Right lobe of liver (tissue), 6 donors: Measurements from ENCODE around the gene CDH4. TPM values are rescaled to one million over a fixed set of nuclear protein-coding genes. Genes with fewer than 3 reads are reported as not detected.

Experiments
- ATAC-seq, 4 donors: fragments of 200-7000 bp; cut with Tn5 transposase; one replicate each; pipeline ENCODE4 v1.9.1; 2020; ENCODE audit warnings: mild to moderate bottlenecking in 4 of 4, moderate library complexity in 4 of 4
- DNase-seq, 3 donors: peaks; one replicate each; pipeline ENCODE4 v3.0.0-alpha.2; 2020
- H3K27ac ChIP-seq, 3 donors: fragments of 200-600 bp; one replicate each; pipeline ENCODE4 v1.8.0; 2022
- H3K27me3 ChIP-seq, 2 donors: fragments of 200-600 bp; one replicate each; pipeline ENCODE4 v1.8.0; 2022
- H3K36me3 ChIP-seq, 4 donors: fragments of 200-600 bp; sonication (generic) in 1 of 4; one replicate each; pipeline versions ENCODE4 v1.5.1 to v1.8.0; 2017 to 2022; ENCODE audit warnings: control low read depth in 1 of 4
- H3K4me1 ChIP-seq, 4 donors: fragments of 200-600 bp; sonication (generic) in 1 of 4; one replicate each; pipeline versions ENCODE4 v1.5.1 to v1.8.0; 2017 to 2022; ENCODE audit warnings: control low read depth in 1 of 4
- H3K4me3 ChIP-seq, 3 donors: fragments of 200-600 bp; one replicate each; pipeline ENCODE4 v1.8.0; 2022
- H3K9me3 ChIP-seq, 4 donors: fragments of 200-600 bp; sonication (generic) in 1 of 4; one replicate each; pipeline versions ENCODE4 v1.5.1 to v1.8.0; 2017 to 2022; ENCODE audit warnings: control low read depth in 1 of 4
- CTCF ChIP-seq, 4 donors: fragments of 200-600 bp in 3 of 4; fragments of 450-650 bp in 1 of 4; IDR thresholded peaks; one replicate each; pipeline versions ENCODE4 v1.5.1 to v1.8.0; 2016 to 2022; ENCODE audit warnings: antibody characterized with exemption in 4 of 4, mild to moderate bottlenecking in 2 of 4
- POLR2A ChIP-seq: fragments of 450-650 bp; IDR thresholded peaks from one replicate; pipeline ENCODE4 v1.6.1; 2017; ENCODE audit warnings: antibody characterized with exemption, mild to moderate bottlenecking
- WGBS: methylation state at CpG from one replicate; pipeline ENCODE4 v1.1.6; 2018; ENCODE audit warnings: low coverage, low lambda C conversion rate; ENCODE audit not compliant: insufficient coverage; ENCODE audit errors: missing lambda C conversion rate; 5-methylcytosine and 5-hydroxymethylcytosine counted together
- intact Hi-C, 2 donors: fragments of 100-400 bp; cut with DNase I; formaldehyde crosslinking; loops; one replicate each; pipeline versions ENCODE4 v1.11.2 to v1.14.1; 2022
- total RNA-seq, 6 experiments: library from RNA; depleted of rRNA in 2 of 6; stranded (reverse); fragments of >200 nt in 2 of 6; fragmentation: NEBNext Ultra II Directional in 3 of 6; extraction: Animal tissue kit (Norgen Biotek cat#: 25700) in 3 of 6; gene quantifications; one replicate each; pipeline versions ENCODE4 v1.1.0 to v1.2.4, GENCODE V29; 2016 to 2023
- donor health status: DM: no; HTN: yes; CAD: no.
- donor health status: DM: no; HTN: no; CAD: no.
- donor health status: DM: no; HTN: no; CAD: no.
- donor health status: DM: no; HTN: yes; CAD: no.
- donor health status: DM: no; HTN: yes; CAD: no.

The CDH4 gene
- total RNA-seq, 6 experiments from 2014 or later = 0.02 to 0.14 (median 0.09) TPM; not detected in 3

- 57% methylated on average over 6 of the region's 8 CpGs for WGBS
- H3K27ac ChIP-seq = no peak overlapping the region
- DNase-seq (peak in 1 of 3 donors; percentile 20), ATAC-seq (no peak)
- H3K4me1 ChIP-seq = no peaks in the 10 kb centered on the region
- TF ChIP-seq CTCF (IDR thresholded peaks at IDR 0.05) (no peak), POLR2A (no peak)
- no peaks in the 10 kb centered on the region for H3K9me3 ChIP-seq
- no peaks in the 10 kb centered on the region for H3K27me3 ChIP-seq
- no peaks in the 10 kb centered on the region for H3K36me3 ChIP-seq
- H3K4me3 ChIP-seq = no peak overlapping the region
- intact Hi-C loops = no loop called here
Observed at GRCh38 chr20:61532736-61533135, 280.7 kb downstream of the CDH4 start.

GRCh38 chr20:61533231-61533631, 281.2 kb downstream of the CDH4 start:
- no peak for ATAC-seq
- peak in 1 of 3 donors; percentile 37 for DNase-seq
- intact Hi-C loops = no loop called here

GRCh38 chr20:61534346-61534745, 282.3 kb downstream of the CDH4 start:
- no peak for TF ChIP-seq CTCF (IDR thresholded peaks at IDR 0.05)
- no peaks in the 10 kb centered on the region for H3K36me3 ChIP-seq
- intact Hi-C loops = no loop called here
- ATAC-seq = no peak
- H3K9me3 ChIP-seq = no peaks in the 10 kb centered on the region
- H3K4me1 ChIP-seq = no peaks in the 10 kb centered on the region
- H3K4me3 ChIP-seq = no peak overlapping the region
- DNase-seq = peak in 1 of 3 donors; percentile 22
- H3K27ac ChIP-seq = no peak overlapping the region
- 67% methylated on average over 2 of the region's 10 CpGs for WGBS
- no peaks in the 10 kb centered on the region for H3K27me3 ChIP-seq

More at GRCh38 chr20:61533231-61533631, 281.2 kb downstream of the CDH4 start:
- Histone ChIP-seq H3K36me3 (no peaks in the 10 kb centered on the region), H3K4me1 (no peaks in the 10 kb centered on the region), H3K4me3 (no peak overlapping the region), H3K27me3 (no peaks in the 10 kb centered on the region), H3K9me3 (no peaks in the 10 kb centered on the region), H3K27ac (no peak overlapping the region)
- WGBS = 60% methylated on average over 1 of the region's 18 CpGs
- no peak for TF ChIP-seq CTCF (IDR thresholded peaks at IDR 0.05)
- TF ChIP-seq POLR2A = no peak

- H3K27me3 ChIP-seq = no peaks in the 10 kb centered on the region
- ATAC-seq (no peak), DNase-seq (peak in 1 of 3 donors; percentile 7)
- H3K4me3 ChIP-seq = no peak overlapping the region
- WGBS = 53% methylated on average over 4 of the region's 10 CpGs
- H3K27ac ChIP-seq = no peak overlapping the region
- TF ChIP-seq POLR2A = no peak
- no peak for TF ChIP-seq CTCF (IDR thresholded peaks at IDR 0.05)
- H3K4me1 ChIP-seq = no peaks in the 10 kb centered on the region
- intact Hi-C loops = no loop called here
- no peaks in the 10 kb centered on the region for H3K36me3 ChIP-seq
- no peaks in the 10 kb centered on the region for H3K9me3 ChIP-seq
Observed at GRCh38 chr20:61535091-61535490, 283.0 kb downstream of the CDH4 start.

GRCh38 chr20:61535536-61535935, 283.5 kb downstream of the CDH4 start:
- no peaks in the 10 kb centered on the region for H3K36me3 ChIP-seq
- H3K27me3 ChIP-seq = no peaks in the 10 kb centered on the region
- DNase-seq = peak in 1 of 3 donors; percentile 32
- H3K9me3 ChIP-seq = no peaks in the 10 kb centered on the region
- intact Hi-C loops = no loop called here
- H3K4me3 ChIP-seq = no peak overlapping the region
- no peaks in the 10 kb centered on the region for H3K4me1 ChIP-seq
- H3K27ac ChIP-seq = no peak overlapping the region
- TF ChIP-seq POLR2A = no peak
- no peak for TF ChIP-seq CTCF (IDR thresholded peaks at IDR 0.05)
- WGBS = 80% methylated on average over 1 of the region's 13 CpGs
- no peak for ATAC-seq
